Nephron progenitor cell (in vitro differentiated cells): ENCODE measurements around the gene C16orf89.

Experiments
- DNase-seq: peaks from one replicate; pipeline ENCODE4 v3.0.0; 2021
- H3K27ac Mint-ChIP-seq: 2 replicates; pipeline ENCODE4 v1.8.0; 2021; ENCODE audit warnings: mild to moderate bottlenecking, moderate library complexity, mixed read lengths
- H3K27me3 Mint-ChIP-seq: 2 replicates; pipeline ENCODE4 v1.8.0; 2021; ENCODE audit warnings: mild to moderate bottlenecking, low read depth, mixed read lengths; ENCODE audit not compliant: poor library complexity
- H3K36me3 Mint-ChIP-seq: 2 replicates; pipeline ENCODE4 v1.8.0; 2021; ENCODE audit warnings: low read depth, mixed read lengths
- H3K4me1 Mint-ChIP-seq: 2 replicates; pipeline ENCODE4 v1.8.0; 2021; ENCODE audit warnings: mixed read lengths
- H3K4me3 Mint-ChIP-seq: 2 replicates; pipeline ENCODE4 v1.8.0; 2021; ENCODE audit warnings: mild to moderate bottlenecking, moderate library complexity, mixed read lengths
- H3K9me3 Mint-ChIP-seq: 2 replicates; pipeline ENCODE4 v1.8.0; 2021; ENCODE audit warnings: mild to moderate bottlenecking, moderate library complexity, mixed read lengths
- CTCF ChIP-seq: fragments of 200-600 bp; sonication (generic); IDR thresholded peaks from 2 replicates; pipeline ENCODE4 v1.5.0; 2021; ENCODE audit warnings: antibody characterized with exemption

Gene C16orf89

GRCh38 chr16:5065326-5065725 lies 430 bp downstream of the C16orf89 start:
- TF ChIP-seq CTCF: no peak
- no peaks in the 10 kb centered on the region for H3K36me3 Mint-ChIP-seq

GRCh38 chr16:5064915-5065314 lies 841 bp downstream of the C16orf89 start:
- H3K4me3 Mint-ChIP-seq: no peak overlapping the region
- H3K27ac Mint-ChIP-seq: no peak overlapping the region
- no peaks in the 10 kb centered on the region for H3K36me3 Mint-ChIP-seq
- peaks cover 28% of the 10 kb centered on the region for H3K4me1 Mint-ChIP-seq
- no peak for TF ChIP-seq CTCF
- H3K27me3 Mint-ChIP-seq: peaks cover 9% of the 10 kb centered on the region
- H3K9me3 Mint-ChIP-seq: no peaks in the 10 kb centered on the region
- DNase-seq: no peak

More at GRCh38 chr16:5065326-5065725, 430 bp downstream of the C16orf89 start:
- Mint-ChIP-seq H3K27ac (no peak overlapping the region), H3K4me1 (peaks cover 26% of the 10 kb centered on the region), H3K4me3 (no peak overlapping the region), H3K9me3 (no peaks in the 10 kb centered on the region), H3K27me3 (peaks cover 9% of the 10 kb centered on the region)
- no peak for DNase-seq

- TF ChIP-seq CTCF: no peak
- Mint-ChIP-seq H3K27ac (no peak overlapping the region), H3K27me3 (peaks cover 9% of the 10 kb centered on the region), H3K4me1 (peaks cover 32% of the 10 kb centered on the region), H3K9me3 (no peaks in the 10 kb centered on the region), H3K36me3 (no peaks in the 10 kb centered on the region), H3K4me3 (no peak overlapping the region)
- no peak for DNase-seq
These were observed 2.7 kb downstream of the C16orf89 start for GRCh38 chr16:5062790-5063765.

- H3K36me3 Mint-ChIP-seq: no peaks in the 10 kb centered on the region
- H3K9me3 Mint-ChIP-seq: no peaks in the 10 kb centered on the region
- peaks cover 32% of the 10 kb centered on the region for H3K4me1 Mint-ChIP-seq
- no peak for TF ChIP-seq CTCF
- H3K27me3 Mint-ChIP-seq: peaks cover 6% of the 10 kb centered on the region
- H3K27ac Mint-ChIP-seq: no peak overlapping the region
- H3K4me3 Mint-ChIP-seq: no peak overlapping the region
- no peak for DNase-seq
These were observed 3.7 kb downstream of the C16orf89 start for GRCh38 chr16:5062051-5062450.

- Mint-ChIP-seq H3K9me3 (no peaks in the 10 kb centered on the region), H3K27ac (no peak overlapping the region), H3K36me3 (no peaks in the 10 kb centered on the region), H3K4me1 (peaks cover 27% of the 10 kb centered on the region), H3K27me3 (peaks cover 3% of the 10 kb centered on the region), H3K4me3 (no peak overlapping the region)
- TF ChIP-seq CTCF: no peak
- DNase-seq: no peak
These were observed 5.6 kb downstream of the C16orf89 start for GRCh38 chr16:5060073-5060641.
